SU-DHL-6 (cell line): ENCODE measurements around the gene EXPH5.

ENCODE experiments used
- CTCF ChIP-seq: fragments of 200-600 bp; sonication (generic); IDR thresholded peaks from one replicate; pipeline ENCODE4 v1.5.1; 2017; ENCODE audit warnings: antibody characterized with exemption, mild to moderate bottlenecking, low read length, moderate library complexity; ENCODE audit not compliant: insufficient read depth, poor library complexity, severe bottlenecking
- EZH2phosphoT487 ChIP-seq: fragments of 200-600 bp; sonication (generic), shearing (Covaris generic); conservative IDR thresholded peaks from 2 replicates; pipeline ENCODE4 v1.6.1; 2018; ENCODE audit warnings: mild to moderate bottlenecking, antibody characterized with exemption, low read length, moderate library complexity, mixed read lengths

- TF ChIP-seq CTCF (no peak), EZH2phosphoT487 (no peak)
Measured at GRCh38 chr11:108538022-108538424, 55.5 kb downstream of the EXPH5 start.
